ENCODE measurements around the gene CROCC2. TPM values are rescaled to one million over a fixed set of nuclear protein-coding genes. Genes with fewer than 3 reads are reported as not detected.
A peak's percentile ranks its signal among the peaks of the same experiment; 100 is the strongest.

The CROCC2 gene
- polyA plus RNA-seq, 1 donor (not counting 4 experiments of a cell fraction or from before 2014, with no cell fraction given), result not detected

DNA sequence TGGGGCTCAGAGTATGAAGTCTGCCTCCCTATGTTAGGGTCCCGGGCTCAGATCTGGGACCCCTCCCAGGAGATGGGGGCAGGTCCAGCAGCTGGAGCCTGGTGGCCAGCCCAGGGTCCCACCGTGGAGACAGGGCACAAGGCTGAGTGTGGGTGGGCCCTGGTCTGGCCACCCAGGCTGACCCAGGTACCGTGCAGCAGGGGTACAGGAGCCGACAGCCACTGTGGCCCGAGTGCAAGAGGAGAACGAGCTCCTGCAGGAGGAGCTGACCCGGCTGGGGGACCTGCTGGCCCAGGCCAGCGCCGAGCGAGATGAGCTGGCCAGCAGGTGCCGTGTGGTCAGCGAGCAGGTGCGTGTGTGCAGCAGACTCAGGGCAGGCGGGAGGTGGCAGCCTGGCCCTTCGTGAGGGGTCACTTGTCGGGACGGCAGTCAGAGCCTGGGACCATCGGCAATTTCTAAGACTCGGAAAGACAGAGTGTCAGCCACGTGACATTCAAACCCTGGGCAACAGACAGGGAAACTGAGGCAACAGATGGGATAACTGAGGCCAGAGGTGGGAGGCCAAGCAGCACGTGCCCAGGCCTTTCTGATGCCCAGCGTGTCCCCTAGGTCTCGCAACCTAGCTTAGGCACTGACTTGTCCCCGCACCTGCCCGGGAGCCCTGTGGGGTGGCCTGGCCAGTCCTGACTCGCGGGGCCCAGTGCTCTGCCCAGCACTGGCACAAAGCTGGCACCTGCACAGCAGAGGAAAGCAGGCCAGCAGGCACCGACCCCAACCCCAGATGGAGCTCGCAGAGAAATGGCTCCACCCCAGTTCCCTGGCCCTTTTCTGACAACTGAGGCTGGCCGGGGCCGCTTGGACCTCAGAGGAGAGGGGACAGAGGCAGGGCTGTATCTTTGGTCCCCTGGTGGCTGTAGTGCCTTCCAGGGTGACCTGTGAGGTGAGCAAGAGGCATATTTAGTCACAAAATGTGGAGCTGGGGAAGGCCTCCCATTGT is 13.9 kb downstream of the CROCC2 start:
- Histone ChIP-seq H3K9me3 (ENCODE audit: control insufficient read depth, low read depth, low read length) (no peaks in the 10 kb centered on the region), H3K9ac (ENCODE audit: control insufficient read depth, extremely low read depth, insufficient read depth, low read length) (no peak overlapping the region), H3K79me2 (ENCODE audit: control insufficient read depth, insufficient read depth, low read length) (no peaks in the 10 kb centered on the region), H3K9me1 (ENCODE audit: control insufficient read depth, extremely low read depth, insufficient read depth, low read length) (peaks cover 5% of the 10 kb centered on the region), H3K27ac (ENCODE audit: control insufficient read depth, insufficient read depth, low read length) (no peak overlapping the region), H2AFZ (ENCODE audit: control insufficient read depth, low read length) (no peak overlapping the region), H3K36me3 (ENCODE audit: control insufficient read depth in 2 of 2, extremely low read depth in 1 of 2, insufficient read depth in 2 of 2, low read length in 2 of 2) (no peaks in the 10 kb centered on the region), H3K4me1 (ENCODE audit: control insufficient read depth, extremely low read depth, insufficient read depth, low read length) (peaks cover 15% of the 10 kb centered on the region), H3K27me3 (ENCODE audit: control insufficient read depth, extremely low read depth, insufficient read depth, low read length) (peaks cover 20% of the 10 kb centered on the region), H3K4me3 (ENCODE audit: control insufficient read depth in 2 of 3, extremely low read depth in 1 of 3, insufficient read depth in 2 of 3, low read depth in 1 of 3, low read length in 3 of 3) (no peak overlapping the region), H4K20me1 (ENCODE audit: control insufficient read depth, extremely low read depth, insufficient read depth, low read length) (peaks cover 6% of the 10 kb centered on the region), H3K4me2 (ENCODE audit: control insufficient read depth, extremely low read depth, insufficient read depth, low read depth, low read length) (no peak overlapping the region)
- FAIRE-seq, result no peak
- dilution Hi-C loops (cut with MboI; ENCODE audit: extremely low pct_ligation_motif_present, low sequenced_read_pairs), result no loop called here
- DNase-seq (ENCODE audit: low read depth, low spot score), result no peak
- no peak for TF ChIP-seq EZH2 (IDR thresholded peaks at IDR 0.05; ENCODE audit: low read length)
- TF ChIP-seq, protein P1, sequence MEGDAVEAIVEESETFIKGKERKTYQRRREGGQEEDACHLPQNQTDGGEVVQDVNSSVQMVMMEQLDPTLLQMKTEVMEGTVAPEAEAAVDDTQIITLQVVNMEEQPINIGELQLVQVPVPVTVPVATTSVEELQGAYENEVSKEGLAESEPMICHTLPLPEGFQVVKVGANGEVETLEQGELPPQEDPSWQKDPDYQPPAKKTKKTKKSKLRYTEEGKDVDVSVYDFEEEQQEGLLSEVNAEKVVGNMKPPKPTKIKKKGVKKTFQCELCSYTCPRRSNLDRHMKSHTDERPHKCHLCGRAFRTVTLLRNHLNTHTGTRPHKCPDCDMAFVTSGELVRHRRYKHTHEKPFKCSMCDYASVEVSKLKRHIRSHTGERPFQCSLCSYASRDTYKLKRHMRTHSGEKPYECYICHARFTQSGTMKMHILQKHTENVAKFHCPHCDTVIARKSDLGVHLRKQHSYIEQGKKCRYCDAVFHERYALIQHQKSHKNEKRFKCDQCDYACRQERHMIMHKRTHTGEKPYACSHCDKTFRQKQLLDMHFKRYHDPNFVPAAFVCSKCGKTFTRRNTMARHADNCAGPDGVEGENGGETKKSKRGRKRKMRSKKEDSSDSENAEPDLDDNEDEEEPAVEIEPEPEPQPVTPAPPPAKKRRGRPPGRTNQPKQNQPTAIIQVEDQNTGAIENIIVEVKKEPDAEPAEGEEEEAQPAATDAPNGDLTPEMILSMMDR (optimal IDR thresholded peaks at IDR 0.05 in 1 of 3, IDR thresholded peaks at IDR 0.05 in 1 of 3, conservative IDR thresholded peaks at IDR 0.05 in 1 of 3; ENCODE audit: extremely low read depth in 1 of 3, insufficient read depth in 2 of 3, low read length in 3 of 3), result no peak

GRCh38 chr2:240920783-240921231 is 14.7 kb downstream of the CROCC2 start:
- FAIRE-seq, result no peak
- Histone ChIP-seq H3K4me1 (ENCODE audit: control insufficient read depth, extremely low read depth, insufficient read depth, low read length) (peaks cover 15% of the 10 kb centered on the region), H3K4me3 (ENCODE audit: control insufficient read depth in 2 of 3, extremely low read depth in 1 of 3, insufficient read depth in 2 of 3, low read depth in 1 of 3, low read length in 3 of 3) (no peak overlapping the region), H3K27ac (ENCODE audit: control insufficient read depth, insufficient read depth, low read length) (peak overlapping the region; percentile 73), H3K4me2 (ENCODE audit: control insufficient read depth, extremely low read depth, insufficient read depth, low read depth, low read length) (peak overlapping the region; percentile 56), H3K9ac (ENCODE audit: control insufficient read depth, extremely low read depth, insufficient read depth, low read length) (peak overlapping the region; percentile 66), H3K9me3 (ENCODE audit: control insufficient read depth, low read depth, low read length) (no peaks in the 10 kb centered on the region), H2AFZ (ENCODE audit: control insufficient read depth, low read length) (no peak overlapping the region), H3K9me1 (ENCODE audit: control insufficient read depth, extremely low read depth, insufficient read depth, low read length) (peaks cover 5% of the 10 kb centered on the region), H3K36me3 (ENCODE audit: control insufficient read depth in 2 of 2, extremely low read depth in 1 of 2, insufficient read depth in 2 of 2, low read length in 2 of 2) (no peaks in the 10 kb centered on the region), H3K79me2 (ENCODE audit: control insufficient read depth, insufficient read depth, low read length) (no peaks in the 10 kb centered on the region), H4K20me1 (ENCODE audit: control insufficient read depth, extremely low read depth, insufficient read depth, low read length) (peaks cover 5% of the 10 kb centered on the region), H3K27me3 (ENCODE audit: control insufficient read depth, extremely low read depth, insufficient read depth, low read length) (peaks cover 13% of the 10 kb centered on the region)
- no peak for TF ChIP-seq EZH2 (IDR thresholded peaks at IDR 0.05; ENCODE audit: low read length)
- TF ChIP-seq, protein P1 (optimal IDR thresholded peaks at IDR 0.05 in 1 of 3, IDR thresholded peaks at IDR 0.05 in 1 of 3, conservative IDR thresholded peaks at IDR 0.05 in 1 of 3; ENCODE audit: extremely low read depth in 1 of 3, insufficient read depth in 2 of 3, low read length in 3 of 3), result no peak
- dilution Hi-C loops (cut with MboI; ENCODE audit: extremely low pct_ligation_motif_present, low sequenced_read_pairs), result no loop called here
- no peak for DNase-seq (ENCODE audit: low read depth, low spot score)

All from keratinocyte (primary cell).